Measurements from ENCODE around the gene MYO3B. TPM values are rescaled to one million over a fixed set of nuclear protein-coding genes. Genes with fewer than 3 reads are reported as not detected.

MYO3B gene
- total and polyA plus RNA-seq, 2 of the 8 experiments (the other 6 are each of a cell fraction or from before 2014, with no cell fraction given): 0.17 to 0.19 TPM

- Histone ChIP-seq H4K91ac (replicated peaks; ENCODE audit: insufficient read length, low read length) (no peak overlapping the region), H3K23me2 (ENCODE audit: low read depth, low read length) (no peaks in the 10 kb centered on the region), H2BK5ac (ENCODE audit: low read depth, low read length) (no peak overlapping the region), H3K18ac (ENCODE audit: extremely low read depth, low read length) (no peak overlapping the region), H3K79me1 (ENCODE audit: low read depth, low read length) (no peaks in the 10 kb centered on the region), H2BK20ac (ENCODE audit: low read length) (no peak overlapping the region), H3K56ac (replicated peaks; ENCODE audit: insufficient read length, low read depth, low read length) (no peak overlapping the region), H3K79me2 (ENCODE audit: control insufficient read depth in 1 of 2, insufficient read depth in 2 of 2, low read length in 2 of 2) (no peaks in the 10 kb centered on the region), H2AFZ (ENCODE audit: low read length) (no peak overlapping the region), H3K14ac (ENCODE audit: insufficient read length) (no peak overlapping the region), H3K4ac (replicated peaks; ENCODE audit: insufficient read length, low read depth, low read length) (no peak overlapping the region), H3K23ac (ENCODE audit: insufficient read length) (no peak overlapping the region), H3K9me3 (ENCODE audit: insufficient read depth in 2 of 2, low read depth in 1 of 2, low read length in 1 of 2) (no peaks in the 10 kb centered on the region), H3K27me3 (replicated peaks in 1 of 4; ENCODE audit: control insufficient read depth in 3 of 4, extremely low read depth in 1 of 4, insufficient read depth in 3 of 4, low read length in 3 of 4) (no peaks in the 10 kb centered on the region), H3K27ac (ENCODE audit: low read depth, low read length) (no peak overlapping the region), H2BK15ac (ENCODE audit: low read length) (no peak overlapping the region), H3K4me2 (ENCODE audit: insufficient read depth in 1 of 2, low read depth in 2 of 2, low read length in 2 of 2) (no peak overlapping the region), H4K8ac (ENCODE audit: extremely low read depth, insufficient read depth, low read length) (no peak overlapping the region), H2BK120ac (replicated peaks; ENCODE audit: low read depth, low read length) (no peak overlapping the region), H4K5ac (ENCODE audit: insufficient read length, low read depth, low read length) (no peak overlapping the region), H3K4me3 (ENCODE audit: extremely low read depth in 1 of 4, insufficient read depth in 2 of 4, low read depth in 3 of 4, low read length in 4 of 4) (no peak overlapping the region), H3K4me1 (replicated peaks in 1 of 4; ENCODE audit: control insufficient read depth in 3 of 4, insufficient read depth in 4 of 4, low read length in 3 of 4) (no peaks in the 10 kb centered on the region), H2AK5ac (ENCODE audit: low read depth, low read length) (no peak overlapping the region), H4K20me1 (replicated peaks in 1 of 2; ENCODE audit: control insufficient read depth in 1 of 2, insufficient read depth in 2 of 2, low read length in 2 of 2) (no peaks in the 10 kb centered on the region), H2BK12ac (ENCODE audit: low read depth, low read length) (no peak overlapping the region), H3K36me3 (ENCODE audit: control insufficient read depth in 2 of 4, insufficient read depth in 4 of 4, low read length in 3 of 4) (no peaks in the 10 kb centered on the region), H3K9ac (replicated peaks in 1 of 4; ENCODE audit: extremely low read depth in 1 of 4, low read depth in 3 of 4, low read length in 3 of 4) (no peak overlapping the region)
- CTCF ChIA-PET (ENCODE audit: partially characterized antibody): interaction anchor here (0.8 to 5.0 kb wide), 3 partner anchors 15 to 32 kb away, joined by 4 to 23 read pairs (median 4); no protein-coding TSS in a partner anchor
- POLR2A ChIA-PET (ENCODE audit: partially characterized antibody): no interaction called here
- WGBS, 2 experiments (ENCODE audit: extremely low coverage in 1 of 2, insufficient coverage in 1 of 2, insufficient read length in 1 of 2, insufficient replicate concordance in 2 of 2, low coverage in 1 of 2, low lambda C conversion rate in 2 of 2, missing lambda C conversion rate in 1 of 2): 86% methylated on average over 2 of the region's 2 CpGs; no CpG with 5 or more reads in 1 of the 2 experiments
- DNase-seq (ENCODE audit: low read depth in 1 of 2, low spot score in 2 of 2): no peak
- no peak for TF ChIP-seq E2F6 (IDR thresholded peaks at IDR 0.05)
- FAIRE-seq: no peak
Observed at GRCh38 chr2:170393861-170394498, 216.0 kb downstream of the MYO3B start.
